Right atrium auricular region (tissue), 2 donors: Measurements from ENCODE around the gene TIMELESS. TPM values are rescaled to one million over a fixed set of nuclear protein-coding genes. Genes with fewer than 3 reads are reported as not detected.
"Not testable (repeated sequence)": the region's sequence is repeated elsewhere in the genome, so short reads cannot be mapped to it uniquely, and the experiment has no call there.

Experiments
- DNase-seq: peaks from one replicate; pipeline ENCODE4 v3.0.0-alpha.2; 2019; ENCODE audit warnings: low spot score
- H3K27ac ChIP-seq, 2 donors: fragments of 200-600 bp; sonication (generic); 1 replicate in 1 of 2; 2 replicates in 1 of 2; pipeline ENCODE4 v1.5.1; 2016 to 2019
- H3K27me3 ChIP-seq, 2 donors: fragments of 200-600 bp; sonication (generic); one replicate each; pipeline versions ENCODE4 v1.5.1 to v1.6.0; 2017 to 2019
- H3K36me3 ChIP-seq: fragments of 200-600 bp; sonication (generic); one replicate; pipeline ENCODE4 v1.5.1; 2016
- H3K4me1 ChIP-seq, 2 donors: fragments of 200-600 bp; sonication (generic); one replicate each; pipeline versions ENCODE4 v1.5.1 to v1.6.0; 2017 to 2019
- H3K4me3 ChIP-seq, 2 donors: fragments of 200-600 bp; sonication (generic); 1 replicate in 1 of 2; 2 replicates in 1 of 2; pipeline ENCODE4 v1.5.1; 2017 to 2019; ENCODE audit warnings: mild to moderate bottlenecking in 1 of 2, moderate library complexity in 1 of 2
- H3K9me3 ChIP-seq, 2 donors: fragments of 200-600 bp; sonication (generic); one replicate each; pipeline ENCODE4 v1.5.1; 2019
- total RNA-seq, 2 donors: library from RNA; depleted of rRNA; stranded (reverse); fragments of >200 nt; gene quantifications; one replicate each; pipeline ENCODE4 v1.1.0, GENCODE V29; 2016
- TF ChIP-seq, protein P1 (sequence below), 2 donors: fragments of 200-600 bp; sonication (generic); IDR thresholded peaks; one replicate each; pipeline ENCODE4 v1.5.1; 2019; ENCODE audit warnings: antibody characterized with exemption in 2 of 2

Gene TIMELESS
- total RNA-seq, 2 donors from 2014 or later: 2.1 to 3.0 TPM

DNA sequence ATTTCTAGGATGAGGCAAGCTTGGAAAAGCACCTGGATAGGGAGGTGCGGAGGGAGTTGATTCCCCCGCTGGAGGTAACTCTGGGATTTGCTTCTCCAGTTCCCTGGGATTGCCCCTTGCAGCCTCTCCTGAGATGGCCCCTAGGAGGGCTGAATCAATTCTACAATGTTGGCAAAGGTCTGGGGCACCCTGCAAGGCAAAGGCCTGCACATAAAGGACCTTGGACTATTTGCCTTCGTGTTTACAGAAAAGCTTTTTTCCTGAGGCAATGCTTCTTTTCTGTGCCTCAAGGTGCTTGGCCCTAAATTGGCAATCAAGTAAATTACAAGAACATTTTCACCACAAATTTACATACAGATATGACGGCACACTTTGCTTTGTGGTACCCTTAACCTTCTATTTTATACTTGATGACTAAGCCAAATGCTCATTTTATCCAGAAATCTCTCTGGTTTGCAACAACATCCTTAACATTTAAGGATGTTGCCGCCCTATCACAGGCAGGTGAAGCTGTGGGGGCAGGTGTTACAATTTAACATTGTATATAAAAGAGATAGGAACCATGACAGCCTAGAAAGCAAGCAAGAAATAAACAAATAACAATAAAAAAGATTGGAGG lies 40.3 kb downstream of the TIMELESS start:
- no peak overlapping the region for H3K27ac ChIP-seq
- no peaks in the 10 kb centered on the region for H3K9me3 ChIP-seq
- no peak for DNase-seq
- no peaks in the 10 kb centered on the region for H3K27me3 ChIP-seq
- TF ChIP-seq, protein P1, sequence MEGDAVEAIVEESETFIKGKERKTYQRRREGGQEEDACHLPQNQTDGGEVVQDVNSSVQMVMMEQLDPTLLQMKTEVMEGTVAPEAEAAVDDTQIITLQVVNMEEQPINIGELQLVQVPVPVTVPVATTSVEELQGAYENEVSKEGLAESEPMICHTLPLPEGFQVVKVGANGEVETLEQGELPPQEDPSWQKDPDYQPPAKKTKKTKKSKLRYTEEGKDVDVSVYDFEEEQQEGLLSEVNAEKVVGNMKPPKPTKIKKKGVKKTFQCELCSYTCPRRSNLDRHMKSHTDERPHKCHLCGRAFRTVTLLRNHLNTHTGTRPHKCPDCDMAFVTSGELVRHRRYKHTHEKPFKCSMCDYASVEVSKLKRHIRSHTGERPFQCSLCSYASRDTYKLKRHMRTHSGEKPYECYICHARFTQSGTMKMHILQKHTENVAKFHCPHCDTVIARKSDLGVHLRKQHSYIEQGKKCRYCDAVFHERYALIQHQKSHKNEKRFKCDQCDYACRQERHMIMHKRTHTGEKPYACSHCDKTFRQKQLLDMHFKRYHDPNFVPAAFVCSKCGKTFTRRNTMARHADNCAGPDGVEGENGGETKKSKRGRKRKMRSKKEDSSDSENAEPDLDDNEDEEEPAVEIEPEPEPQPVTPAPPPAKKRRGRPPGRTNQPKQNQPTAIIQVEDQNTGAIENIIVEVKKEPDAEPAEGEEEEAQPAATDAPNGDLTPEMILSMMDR (IDR thresholded peaks at IDR 0.05): no peak
- H3K4me1 ChIP-seq: no peaks in the 10 kb centered on the region
- H3K36me3 ChIP-seq: no peaks in the 10 kb centered on the region
- H3K4me3 ChIP-seq: no peak overlapping the region

DNA sequence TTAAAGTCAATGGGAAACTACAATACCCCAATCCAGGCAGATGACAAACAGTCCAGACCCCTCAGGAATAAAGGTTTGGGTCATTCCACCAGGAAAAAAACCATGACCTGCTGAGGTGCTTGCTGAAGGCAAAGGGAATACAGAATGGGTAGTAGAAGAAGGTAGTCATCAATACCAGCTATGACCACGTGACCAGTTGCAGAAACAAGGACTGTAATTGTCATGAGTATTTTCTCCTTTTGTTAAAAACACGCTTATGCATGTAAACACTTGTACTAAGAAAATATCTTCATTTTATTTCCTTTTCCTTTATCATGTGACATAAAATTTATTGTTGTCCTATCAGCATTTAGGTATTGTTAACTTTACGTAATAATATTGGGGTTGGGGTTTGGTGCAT lies 45.0 kb downstream of the TIMELESS start:
- H3K27me3 ChIP-seq, H3K27ac ChIP-seq, H3K9me3 ChIP-seq, H3K36me3 ChIP-seq, H3K4me1 ChIP-seq, DNase-seq, H3K4me3 ChIP-seq: not testable (repeated sequence)

DNA sequence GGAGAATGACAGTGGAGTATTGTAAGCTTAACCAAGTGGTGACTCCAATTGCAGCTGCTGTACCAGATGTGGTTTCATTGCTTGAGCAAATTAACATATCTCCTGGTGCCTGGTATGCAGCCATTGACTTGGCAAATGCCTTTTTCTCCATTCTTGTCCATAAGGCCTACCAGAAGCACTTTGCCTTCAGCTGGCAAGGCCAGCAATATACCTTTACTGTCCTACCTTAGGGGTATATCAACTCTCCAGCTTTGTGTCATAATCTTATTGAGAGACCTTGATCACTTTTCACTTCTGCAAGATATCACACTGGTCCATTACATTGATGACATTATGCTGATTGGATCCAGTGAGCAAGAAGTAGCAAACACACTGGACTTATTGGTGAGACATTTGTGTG lies 47.6 kb downstream of the TIMELESS start:
- not testable (repeated sequence) for H3K27ac ChIP-seq, H3K27me3 ChIP-seq, H3K4me3 ChIP-seq, H3K9me3 ChIP-seq, DNase-seq, H3K4me1 ChIP-seq, H3K36me3 ChIP-seq

DNA sequence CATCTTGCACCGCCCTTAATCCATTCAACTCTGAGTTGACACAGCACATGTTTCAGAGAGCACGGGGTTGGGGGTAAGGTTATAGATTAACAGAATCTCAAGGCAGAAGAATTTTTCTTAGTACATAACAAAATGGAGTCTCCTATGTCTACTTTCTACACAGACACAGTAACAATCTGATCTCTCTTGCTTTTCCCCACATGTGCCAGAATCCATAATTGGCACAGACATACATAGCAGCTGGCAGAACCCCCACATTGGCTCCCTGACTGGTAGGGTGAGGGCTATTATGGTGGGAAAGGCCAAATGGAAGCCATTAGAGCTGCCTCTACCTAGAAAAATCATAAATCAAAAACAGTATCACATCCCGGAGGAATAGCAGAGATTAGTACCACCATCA lies 48.1 kb downstream of the TIMELESS start:
- not testable (repeated sequence) for H3K36me3 ChIP-seq, H3K27ac ChIP-seq, DNase-seq, H3K27me3 ChIP-seq, H3K9me3 ChIP-seq, H3K4me3 ChIP-seq, H3K4me1 ChIP-seq

DNA sequence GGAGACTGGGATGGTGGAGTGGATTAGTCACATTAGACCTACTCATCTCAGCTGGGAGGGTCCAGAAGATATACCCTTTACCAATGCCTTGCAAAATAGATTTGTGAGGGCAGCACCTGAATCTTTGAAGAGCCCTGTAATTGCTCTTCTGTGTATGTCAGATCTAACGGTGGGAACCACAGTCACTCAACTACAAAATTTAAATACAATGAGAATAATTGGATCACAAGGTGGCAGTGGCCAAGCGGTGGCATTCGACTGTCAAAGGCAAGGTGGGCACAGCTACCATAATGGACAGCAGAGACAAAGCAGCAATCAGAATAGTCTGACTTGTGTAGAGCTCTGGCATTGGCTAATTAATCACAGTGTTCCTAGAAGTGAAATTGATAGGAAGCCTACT lies 49.8 kb downstream of the TIMELESS start:
- H3K27me3 ChIP-seq, H3K4me1 ChIP-seq: not testable (repeated sequence)

DNA sequence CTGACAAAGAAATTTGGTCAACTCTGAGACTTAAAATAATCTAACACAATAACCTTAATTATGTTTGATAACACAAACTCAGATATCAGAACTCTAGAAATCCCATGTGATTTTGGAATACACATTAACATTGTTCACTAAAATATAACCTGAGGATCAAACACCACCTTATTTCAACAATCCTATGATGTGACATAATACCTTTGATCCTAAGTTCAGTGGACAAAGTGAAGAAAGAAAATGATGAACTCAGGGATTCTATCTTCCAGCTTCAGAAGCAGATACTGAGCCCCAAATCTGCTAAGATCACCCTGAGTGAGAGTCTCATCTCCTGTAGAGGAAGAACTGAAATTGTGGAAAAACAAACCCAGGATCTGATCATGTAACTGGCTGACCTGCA lies 50.9 kb downstream of the TIMELESS start:
- DNase-seq: no peak
- no peak overlapping the region for H3K27ac ChIP-seq
- H3K4me3 ChIP-seq: no peak overlapping the region
- H3K9me3 ChIP-seq: peaks cover 0 to 6% of the 10 kb centered on the region in 2 donors
- H3K36me3 ChIP-seq: no peaks in the 10 kb centered on the region
- no peaks in the 10 kb centered on the region for H3K4me1 ChIP-seq
- H3K27me3 ChIP-seq: no peaks in the 10 kb centered on the region
- TF ChIP-seq, protein P1 (IDR thresholded peaks at IDR 0.05): no peak

More for the DNA sequence above, 49.8 kb downstream of the TIMELESS start:
- not testable (repeated sequence) for H3K4me3 ChIP-seq, H3K9me3 ChIP-seq, H3K27ac ChIP-seq, DNase-seq, H3K36me3 ChIP-seq

DNA sequence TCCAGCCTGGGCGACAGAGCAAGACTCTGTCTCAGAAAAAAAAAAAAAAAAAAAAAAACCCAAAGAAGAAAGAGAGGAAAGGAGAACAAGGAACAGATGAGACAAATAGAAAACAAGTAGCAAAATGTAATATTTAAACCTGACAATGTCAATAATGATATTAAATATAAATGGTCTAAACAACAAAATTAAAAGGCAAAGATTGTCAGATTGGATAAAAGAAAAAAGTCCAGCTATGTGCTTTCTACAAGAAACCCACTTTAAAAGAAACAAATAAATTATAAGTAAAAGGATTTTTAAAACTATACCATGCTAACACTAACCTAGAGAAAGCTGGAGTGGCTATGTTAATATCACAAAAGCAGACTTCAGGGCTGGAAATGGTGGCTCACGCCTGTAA lies 56.9 kb downstream of the TIMELESS start:
- Histone ChIP-seq H3K27me3 (no peaks in the 10 kb centered on the region), H3K27ac (no peak overlapping the region), H3K9me3 (no peaks in the 10 kb centered on the region), H3K36me3 (no peaks in the 10 kb centered on the region), H3K4me1 (no peaks in the 10 kb centered on the region), H3K4me3 (no peak overlapping the region)
- no peak for DNase-seq
- TF ChIP-seq, protein P1 (IDR thresholded peaks at IDR 0.05): no peak

DNA sequence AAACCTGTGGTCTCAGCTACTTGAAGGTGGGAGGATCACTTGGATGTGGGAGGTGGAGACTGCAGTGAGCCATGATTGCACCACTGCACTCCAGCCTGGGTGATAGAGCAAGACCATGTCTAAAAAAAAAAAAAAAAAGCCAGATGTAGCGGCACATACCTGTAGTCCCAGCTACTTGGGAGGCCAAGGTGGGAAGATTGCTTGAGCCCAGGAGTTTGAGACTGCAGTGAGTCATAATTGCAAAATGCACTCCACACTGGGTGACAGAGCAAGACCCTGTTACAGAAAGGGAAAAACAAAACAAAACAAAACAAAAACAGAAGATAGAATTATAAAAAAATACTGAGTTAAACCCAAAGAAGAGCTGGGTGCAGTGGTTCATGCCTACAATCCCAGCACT lies 57.5 kb downstream of the TIMELESS start:
- no peaks in the 10 kb centered on the region for H3K27me3 ChIP-seq
- no peaks in the 10 kb centered on the region for H3K4me1 ChIP-seq
- no peaks in the 10 kb centered on the region for H3K36me3 ChIP-seq
- DNase-seq: no peak
- H3K4me3 ChIP-seq: no peak overlapping the region
- TF ChIP-seq, protein P1 (IDR thresholded peaks at IDR 0.05): no peak
- H3K9me3 ChIP-seq: no peaks in the 10 kb centered on the region
- H3K27ac ChIP-seq: no peak overlapping the region
